ENCODE results near the gene KDM4B.

GRCh38 chr19:5104871-5105351 is 136.0 kb downstream of the KDM4B start:
- TF ChIP-seq CTCF (IDR thresholded peaks at IDR 0.05; ENCODE audit: low read depth, low read length, missing input control) (no peak), MAX (IDR thresholded peaks at IDR 0.05) (no peak), RXRA (IDR thresholded peaks at IDR 0.05) (peak in 1 of 2 donors; percentile 48), JUND (IDR thresholded peaks at IDR 0.05) (no peak), TAF1 (conservative IDR thresholded peaks at IDR 0.05) (no peak)
